Heart left ventricle (tissue), 16 donors: ENCODE measurements around the gene TIFAB. TPM values are rescaled to one million over a fixed set of nuclear protein-coding genes. Genes with fewer than 3 reads are reported as not detected.

Experiments
- ATAC-seq, 4 donors: fragments of 200-7000 bp; cut with Tn5 transposase; one replicate each; pipeline ENCODE4 v1.9.1; 2020 to 2022; ENCODE audit warnings: moderate library complexity in 4 of 4, mild to moderate bottlenecking in 3 of 4, moderate number of reproducible peaks in 1 of 4
- DNase-seq, 5 donors: peaks; one replicate each; pipeline ENCODE4 v3.0.0-alpha.2; 2020
- H3K27ac ChIP-seq, 12 donors: fragments of 200-600 bp; sonication (generic) in 4 of 12; one replicate each; pipeline versions ENCODE4 v1.5.0 to v1.8.0; 2016 to 2022; ENCODE audit warnings: mild to moderate bottlenecking in 2 of 12
- H3K27me3 ChIP-seq, 9 donors: fragments of 200-600 bp; sonication (generic) in 2 of 9; one replicate each; pipeline versions ENCODE4 v1.5.1 to v1.8.0; 2016 to 2022; ENCODE audit warnings: mild to moderate bottlenecking in 3 of 9
- H3K36me3 ChIP-seq, 9 donors: fragments of 200-600 bp; sonication (generic) in 2 of 9; one replicate each; pipeline versions ENCODE4 v1.5.0 to v1.8.0; 2018 to 2022; ENCODE audit warnings: mild to moderate bottlenecking in 2 of 9
- H3K4me1 ChIP-seq, 12 donors: fragments of 200-600 bp; sonication (generic) in 4 of 12; one replicate each; pipeline versions ENCODE4 v1.5.0 to v1.8.0; 2016 to 2022; ENCODE audit warnings: mild to moderate bottlenecking in 3 of 12
- H3K4me3 ChIP-seq, 12 donors: fragments of 200-600 bp; sonication (generic) in 4 of 12; one replicate each; pipeline versions ENCODE4 v1.5.0 to v1.8.0; 2017 to 2022; ENCODE audit warnings: mild to moderate bottlenecking in 9 of 12, moderate library complexity in 4 of 12
- H3K9me3 ChIP-seq, 12 donors: fragments of 200-600 bp; sonication (generic) in 4 of 12; one replicate each; pipeline versions ENCODE4 v1.5.0 to v1.8.0; 2016 to 2022; ENCODE audit warnings: mild to moderate bottlenecking in 1 of 12
- POLR2A ChIP-seq, 2 donors: fragments of 450-650 bp; IDR thresholded peaks; one replicate each; pipeline ENCODE4 v1.6.1; 2017; ENCODE audit warnings: antibody characterized with exemption in 2 of 2, mild to moderate bottlenecking in 2 of 2, moderate library complexity in 2 of 2
- WGBS, 4 donors: extraction: QIAGEN DNeasy Blood & Tissue Kit in 2 of 4; methylation state at CpG; one replicate each; pipeline versions ENCODE4 v1.1.5 to v1.1.7; 2013 to 2018; 5-methylcytosine and 5-hydroxymethylcytosine counted together
- intact Hi-C, 10 donors: fragments of 100-400 bp; cut with DNase I; formaldehyde crosslinking; loops; one replicate each; pipeline versions ENCODE4 v1.11.1 to v1.14.2; 2022
- polyA plus RNA-seq, 2 donors: library from polyadenylated mRNA; stranded (reverse); fragments of 200-250 nt; gene quantifications; one replicate each; pipeline ENCODE4 v1.2.3, GENCODE V29; 2013
- total RNA-seq, 9 donors: library from RNA; depleted of rRNA in 2 of 9; stranded (reverse); fragments of >200 nt in 2 of 9; fragmentation: NEBNext Ultra II Directional in 3 of 9; extraction: Animal tissue kit (Norgen Biotek cat#: 25700) in 3 of 9; gene quantifications; one replicate each; pipeline versions ENCODE4 v1.1.0 to v1.2.4, GENCODE V29; 2016 to 2023
- TF ChIP-seq, protein P1 (sequence below), 12 donors: fragments of 200-600 bp; sonication (generic) in 4 of 12; IDR thresholded peaks; one replicate each; pipeline versions ENCODE4 v1.5.0 to v1.8.0; 2018 to 2022; ENCODE audit warnings: antibody characterized with exemption in 12 of 12, mild to moderate bottlenecking in 5 of 12
- donor health status: ischemic (EF 13 %, LVEDD 7.1; RV severe dilation, severe dysfunction).
- donor health status: healthy with polysubstance abuse.
- donor health status: DM: no; HTN: yes; CAD: no.
- donor health status: DM: no; HTN: no; CAD: no.
- donor health status: ischemic (EF 25% LVEDD 6.9; RV normal size, moderate dysfunction).
- donor health status: ischemic (EF 25% LVEDD 5.7; RV mildly dilated, moderate dysfunction).
- donor health status: healthy.
- donor health status: DM: yes; HTN: yes; CAD: no.
- donor health status: ischemic (EF 35%, LVEDD 5.7; RV mildly dilated, moderate dysfunction).
- donor health status: nonischemic (EF 11% LVEDD 7.7; RV severe dilation, severe dysfunction).
- donor health status: DM: yes; HTN: yes; CAD: no.
- donor health status: PGD.
- donor health status: ischemic (EF 29% LVEDD 5.4; RV normal size, mild dysfunction).
- donor health status: nonischemic (EF 23%, LVEDD 6.1; RV moderate dilation, normal function).

Gene TIFAB
- total and polyA plus RNA-seq, 11 donors: 0.01 to 1.3 (median 0.38) TPM; not detected in 7

DNA sequence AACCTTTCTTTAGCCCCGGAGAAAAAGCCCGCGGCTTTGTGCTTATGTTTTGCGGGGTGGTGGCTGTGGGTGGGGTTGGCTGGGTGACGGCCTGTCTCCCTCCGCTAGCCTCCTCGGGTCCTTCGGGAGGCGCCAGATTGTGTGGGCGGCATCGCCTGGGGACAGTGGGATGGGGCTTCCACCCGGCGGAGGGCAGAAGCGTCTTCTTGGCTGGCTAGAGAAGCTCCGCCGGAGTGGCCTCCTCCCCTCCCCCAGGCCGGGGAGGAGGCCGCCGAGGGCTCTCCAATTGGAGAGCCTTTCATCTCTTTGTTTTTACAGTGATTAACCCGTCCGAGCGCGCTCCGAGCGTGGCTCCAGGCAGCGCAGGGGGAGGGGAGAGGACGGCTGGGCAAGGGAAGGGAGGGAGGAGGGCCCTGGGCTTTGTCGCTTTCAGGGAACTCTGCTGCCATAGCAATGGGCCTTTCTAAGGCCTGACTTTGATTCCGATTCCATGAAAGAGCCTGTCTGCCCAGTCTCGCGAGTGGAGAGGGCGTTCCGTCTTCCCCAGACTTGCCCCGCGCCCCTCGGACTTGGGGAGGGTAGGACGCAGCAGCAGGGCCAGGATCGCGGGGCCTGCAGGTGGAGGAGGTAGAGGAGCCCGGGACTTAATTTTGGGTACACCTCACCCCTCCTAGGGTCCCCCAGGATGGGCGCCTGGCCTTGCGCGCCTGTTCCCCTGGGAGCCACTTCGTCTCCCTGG is 36.7 kb upstream of the TIFAB start:
- Histone ChIP-seq H3K4me3 (peak overlapping the region in 11 of 12 donors; percentile 2 to 45 (median 32)), H3K9me3 (no peaks in the 10 kb centered on the region), H3K27me3 (peaks cover 24 to 85% (median 67%) of the 10 kb centered on the region in 9 donors), H3K27ac (no peak overlapping the region), H3K4me1 (peaks cover 0 to 32% (median 18%) of the 10 kb centered on the region in 12 donors), H3K36me3 (no peaks in the 10 kb centered on the region)
- no peak for DNase-seq
- 2 to 3% (median 2%) methylated on average over 28 to 44 of the region's 44 CpGs for WGBS, 4 donors
- TF ChIP-seq, protein P1, sequence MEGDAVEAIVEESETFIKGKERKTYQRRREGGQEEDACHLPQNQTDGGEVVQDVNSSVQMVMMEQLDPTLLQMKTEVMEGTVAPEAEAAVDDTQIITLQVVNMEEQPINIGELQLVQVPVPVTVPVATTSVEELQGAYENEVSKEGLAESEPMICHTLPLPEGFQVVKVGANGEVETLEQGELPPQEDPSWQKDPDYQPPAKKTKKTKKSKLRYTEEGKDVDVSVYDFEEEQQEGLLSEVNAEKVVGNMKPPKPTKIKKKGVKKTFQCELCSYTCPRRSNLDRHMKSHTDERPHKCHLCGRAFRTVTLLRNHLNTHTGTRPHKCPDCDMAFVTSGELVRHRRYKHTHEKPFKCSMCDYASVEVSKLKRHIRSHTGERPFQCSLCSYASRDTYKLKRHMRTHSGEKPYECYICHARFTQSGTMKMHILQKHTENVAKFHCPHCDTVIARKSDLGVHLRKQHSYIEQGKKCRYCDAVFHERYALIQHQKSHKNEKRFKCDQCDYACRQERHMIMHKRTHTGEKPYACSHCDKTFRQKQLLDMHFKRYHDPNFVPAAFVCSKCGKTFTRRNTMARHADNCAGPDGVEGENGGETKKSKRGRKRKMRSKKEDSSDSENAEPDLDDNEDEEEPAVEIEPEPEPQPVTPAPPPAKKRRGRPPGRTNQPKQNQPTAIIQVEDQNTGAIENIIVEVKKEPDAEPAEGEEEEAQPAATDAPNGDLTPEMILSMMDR (IDR thresholded peaks at IDR 0.05): no peak
- TF ChIP-seq POLR2A (IDR thresholded peaks at IDR 0.05): no peak
- intact Hi-C loops: no loop called here
- ATAC-seq: peak in 2 of 4 donors; percentile 20 to 37

DNA sequence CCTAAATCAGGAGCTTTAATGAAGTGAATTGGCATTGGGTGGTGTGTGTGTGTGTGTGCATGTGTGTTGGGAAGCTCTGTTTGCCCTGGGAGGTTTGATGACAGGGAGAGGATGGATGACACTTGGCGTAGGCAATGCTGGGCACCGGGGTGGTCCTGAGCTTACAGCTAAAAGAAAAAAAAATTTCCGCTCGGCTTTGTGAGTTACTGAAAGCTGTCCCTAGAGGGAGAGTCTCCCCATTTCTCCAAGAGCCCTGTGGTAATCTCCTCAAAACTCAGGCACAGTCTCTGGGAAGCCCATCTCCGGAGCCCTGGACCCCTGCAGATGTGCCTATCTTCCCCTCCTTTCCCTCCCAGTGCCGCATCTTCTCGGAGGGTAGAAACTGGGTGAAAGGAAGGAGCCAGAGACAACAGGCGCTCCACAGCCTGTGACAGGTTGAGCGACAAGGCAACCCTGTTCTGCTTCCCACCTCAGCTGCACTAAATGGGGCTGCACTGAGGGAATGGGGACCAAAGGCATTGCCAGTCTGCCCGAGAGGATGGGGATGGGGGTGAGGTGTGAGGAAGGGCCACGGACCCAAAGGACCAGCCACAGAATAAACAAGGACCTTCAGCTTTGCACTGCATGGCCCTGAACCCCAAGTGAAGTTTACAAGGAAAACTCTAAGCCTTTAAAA is 35.8 kb upstream of the TIFAB start:
- Histone ChIP-seq H3K4me3 (no peak overlapping the region), H3K9me3 (no peaks in the 10 kb centered on the region), H3K36me3 (no peaks in the 10 kb centered on the region), H3K27me3 (peaks cover 24 to 77% (median 63%) of the 10 kb centered on the region in 9 donors), H3K27ac (no peak overlapping the region), H3K4me1 (peaks cover 0 to 32% (median 18%) of the 10 kb centered on the region in 12 donors)
- intact Hi-C loops: no loop called here
- TF ChIP-seq POLR2A (IDR thresholded peaks at IDR 0.05): no peak
- TF ChIP-seq, protein P1 (IDR thresholded peaks at IDR 0.05): no peak
- 13 to 19% (median 17%) methylated on average over 11 of the region's 11 CpGs for WGBS, 4 donors
- no peak for DNase-seq
- no peak for ATAC-seq

DNA sequence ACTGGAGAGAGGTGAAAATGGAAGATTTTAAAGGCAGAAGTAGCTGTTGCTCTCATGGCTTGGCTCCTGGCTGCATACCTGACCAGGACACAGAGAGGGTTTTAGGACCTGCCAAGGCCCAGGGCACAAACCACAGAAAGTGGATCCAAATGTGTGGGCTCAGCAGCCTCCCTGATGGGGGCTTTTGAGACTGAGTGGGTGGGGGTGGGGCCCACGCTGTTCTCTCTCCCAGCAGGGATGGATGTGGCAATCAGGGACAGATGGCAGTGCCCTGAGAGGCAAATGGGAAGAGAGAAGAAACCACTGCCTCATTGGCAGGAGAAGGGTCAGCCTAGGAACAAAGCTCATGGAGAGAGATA is 34.9 kb upstream of the TIFAB start:
- no peaks in the 10 kb centered on the region for H3K36me3 ChIP-seq
- no peak overlapping the region for H3K27ac ChIP-seq
- peaks cover 24 to 69% (median 55%) of the 10 kb centered on the region in 9 donors for H3K27me3 ChIP-seq
- intact Hi-C loops: no loop called here
- H3K4me3 ChIP-seq: no peak overlapping the region
- H3K9me3 ChIP-seq: no peaks in the 10 kb centered on the region
- WGBS, 4 donors: 25 to 43% (median 38%) methylated on average over 1 of the region's 1 CpG
- DNase-seq (no peak), ATAC-seq (no peak)
- TF ChIP-seq, protein P1 (IDR thresholded peaks at IDR 0.05): no peak
- TF ChIP-seq POLR2A (IDR thresholded peaks at IDR 0.05): no peak
- H3K4me1 ChIP-seq: peaks cover 0 to 32% (median 18%) of the 10 kb centered on the region in 12 donors
